Activated CD4-positive, alpha-beta T cell treated with anti-CD3 and anti-CD28 coated beads, Interleukin-2, amount 10 ng/mL, durations not matched to agents 7 days and 5 days (primary cell): Measurements from ENCODE around the gene RANBP17. TPM values are rescaled to one million over a fixed set of nuclear protein-coding genes. Genes with fewer than 3 reads are reported as not detected.
"Not testable (repeated sequence)": the region's sequence is repeated elsewhere in the genome, so short reads cannot be mapped to it uniquely, and the experiment has no call there.

Experiments used
- CTCF ChIA-PET: fragments of 350-600 bp; sonication (Branson Sonifier 250); formaldehyde crosslinking; loops from one replicate; lab custom pipeline; 2021; ENCODE audit warnings: antibody characterized with exemption; lab: Charles Lee
- POLR2A ChIA-PET: fragments of 350-600 bp; sonication (Branson Sonifier 250); formaldehyde crosslinking; loops from one replicate; lab custom pipeline; 2021; ENCODE audit warnings: antibody characterized with exemption; lab: Charles Lee
- DNase-seq: peaks from one replicate; pipeline ENCODE4 v3.0.0-alpha.2; 2020
- H3K27ac Mint-ChIP-seq: one replicate; pipeline ENCODE4 v1.8.0; 2021; ENCODE audit warnings: mild to moderate bottlenecking, moderate library complexity, mixed read lengths
- H3K27me3 Mint-ChIP-seq: one replicate; pipeline ENCODE4 v1.8.0; 2021; ENCODE audit warnings: mixed read lengths
- H3K36me3 Mint-ChIP-seq: one replicate; pipeline ENCODE4 v1.8.0; 2021; ENCODE audit warnings: low read depth, mixed read lengths
- H3K4me1 Mint-ChIP-seq: one replicate; pipeline ENCODE4 v1.8.0; 2021; ENCODE audit warnings: mixed read lengths
- H3K4me3 Mint-ChIP-seq: one replicate; pipeline ENCODE4 v1.8.0; 2021; ENCODE audit warnings: mild to moderate bottlenecking, moderate library complexity, mixed read lengths
- H3K9me3 Mint-ChIP-seq: one replicate; pipeline ENCODE4 v1.8.0; 2021; ENCODE audit warnings: mixed read lengths
- total RNA-seq, 2 experiments: library from RNA; stranded (reverse); gene quantifications; one replicate each; pipeline ENCODE4 v1.2.3, GENCODE V29; 2021

The RANBP17 gene
- total RNA-seq, 2 experiments from 2014 or later: not detected

- H3K27ac Mint-ChIP-seq: no peak overlapping the region
- CTCF ChIA-PET: interaction anchor here (1.2 kb wide), 1 partner anchor 16 kb away, joined by 3 read pairs; no protein-coding TSS in a partner anchor
Measured at GRCh38 chr5:170882345-170882744, 20.5 kb downstream of the RANBP17 start.

DNA sequence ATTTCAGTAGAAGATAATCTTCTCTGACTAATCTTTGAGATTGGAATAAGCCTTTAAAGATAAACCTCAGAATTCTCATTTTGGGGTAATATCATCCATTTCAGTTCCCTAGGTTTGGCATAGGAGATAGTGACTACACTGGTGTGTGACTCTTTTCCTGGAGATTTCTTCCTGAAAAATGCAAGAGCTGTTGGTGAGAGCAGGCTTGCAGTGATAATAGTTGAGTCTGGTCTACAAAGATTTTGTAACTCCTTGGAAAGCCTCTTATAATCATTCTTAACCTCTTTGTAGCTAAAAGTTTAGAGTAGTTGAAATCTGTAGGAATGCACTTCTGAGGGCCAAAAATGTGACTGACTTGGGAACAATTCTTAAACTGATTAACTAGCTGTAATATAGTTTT lies 23.4 kb downstream of the RANBP17 start:
- Mint-ChIP-seq H3K4me1 (no peaks in the 10 kb centered on the region), H3K36me3 (no peaks in the 10 kb centered on the region), H3K4me3 (no peak overlapping the region), H3K27me3 (peaks cover 2% of the 10 kb centered on the region), H3K9me3 (no peaks in the 10 kb centered on the region), H3K27ac (no peak overlapping the region)
- CTCF ChIA-PET: no interaction called here
- POLR2A ChIA-PET: no interaction called here
- no peak for DNase-seq

More at GRCh38 chr5:170882345-170882744, 20.5 kb downstream of the RANBP17 start:
- H3K27me3 Mint-ChIP-seq: no peaks in the 10 kb centered on the region
- H3K36me3 Mint-ChIP-seq: no peaks in the 10 kb centered on the region
- POLR2A ChIA-PET: no interaction called here
- no peaks in the 10 kb centered on the region for H3K4me1 Mint-ChIP-seq
- H3K4me3 Mint-ChIP-seq: no peak overlapping the region
- no peaks in the 10 kb centered on the region for H3K9me3 Mint-ChIP-seq
- DNase-seq: no peak

GRCh38 chr5:170885809-170886208 lies 24.0 kb downstream of the RANBP17 start:
- no peaks in the 10 kb centered on the region for H3K4me1 Mint-ChIP-seq
- no peak overlapping the region for H3K4me3 Mint-ChIP-seq
- ChIA-PET POLR2A (no interaction called here), CTCF (no interaction called here)
- no peaks in the 10 kb centered on the region for H3K36me3 Mint-ChIP-seq
- H3K27me3 Mint-ChIP-seq: peaks cover 2% of the 10 kb centered on the region
- DNase-seq: no peak
- H3K9me3 Mint-ChIP-seq: no peaks in the 10 kb centered on the region
- H3K27ac Mint-ChIP-seq: no peak overlapping the region

DNA sequence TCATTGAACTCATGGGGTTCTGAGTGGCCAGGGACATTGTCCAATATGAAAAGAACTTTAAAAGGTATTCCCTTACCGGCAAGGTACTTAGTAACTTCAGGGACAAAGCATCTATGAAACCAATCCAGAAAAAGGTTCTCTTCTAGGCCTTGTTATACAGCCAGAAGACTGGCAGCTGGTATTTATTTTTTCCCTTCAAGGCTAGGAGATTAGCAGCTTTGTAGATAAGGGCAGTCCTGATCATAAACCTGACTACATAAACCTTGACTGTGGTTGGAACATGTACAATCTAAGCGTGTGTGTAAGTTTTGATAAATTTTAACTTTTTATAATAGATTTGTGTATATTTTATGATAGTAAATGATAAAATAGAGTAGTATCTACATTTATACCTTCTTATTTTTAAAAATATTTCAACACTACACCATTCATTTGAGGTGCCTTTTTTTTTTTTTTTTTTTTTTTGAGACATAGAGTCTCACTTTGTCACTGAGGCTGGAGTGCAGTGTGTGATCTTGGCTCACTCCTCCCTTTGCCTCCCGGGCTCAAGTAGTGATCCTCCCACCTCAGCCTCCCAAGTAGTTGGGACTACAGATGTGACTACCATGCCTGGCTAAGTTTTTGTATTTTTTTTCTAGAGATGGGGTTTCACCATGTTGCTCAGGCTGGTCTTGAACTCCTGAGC lies 24.5 kb downstream of the RANBP17 start:
- H3K27ac Mint-ChIP-seq: no peak overlapping the region
- H3K27me3 Mint-ChIP-seq: peaks cover 2% of the 10 kb centered on the region
- CTCF ChIA-PET: no interaction called here
- H3K9me3 Mint-ChIP-seq: no peaks in the 10 kb centered on the region
- H3K36me3 Mint-ChIP-seq: no peaks in the 10 kb centered on the region
- POLR2A ChIA-PET: no interaction called here
- H3K4me1 Mint-ChIP-seq: no peaks in the 10 kb centered on the region
- DNase-seq: no peak
- no peak overlapping the region for H3K4me3 Mint-ChIP-seq

DNA sequence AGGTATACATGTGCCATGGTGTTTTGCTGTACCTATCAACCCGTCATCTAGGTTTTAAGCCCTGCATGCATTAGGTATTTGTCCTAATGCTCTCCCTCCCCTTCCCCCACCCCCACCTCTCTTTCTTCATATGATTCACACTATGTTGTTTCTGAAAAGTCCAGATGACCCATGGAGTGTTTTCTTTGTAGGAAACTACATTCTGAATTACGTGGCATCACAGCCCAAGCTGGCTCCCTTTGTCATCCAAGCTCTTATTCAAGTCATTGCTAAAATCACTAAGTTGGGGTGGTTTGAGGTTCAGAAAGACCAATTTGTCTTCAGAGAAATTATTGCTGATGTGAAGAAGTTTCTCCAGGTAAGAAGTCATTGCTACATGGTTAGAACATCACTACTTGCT lies 30.4 kb downstream of the RANBP17 start:
- no peaks in the 10 kb centered on the region for H3K36me3 Mint-ChIP-seq
- no peak for DNase-seq
- peaks cover 2% of the 10 kb centered on the region for H3K27me3 Mint-ChIP-seq
- no peak overlapping the region for H3K27ac Mint-ChIP-seq
- no peaks in the 10 kb centered on the region for H3K9me3 Mint-ChIP-seq
- CTCF ChIA-PET: no interaction called here
- H3K4me1 Mint-ChIP-seq: no peaks in the 10 kb centered on the region
- no peak overlapping the region for H3K4me3 Mint-ChIP-seq
- POLR2A ChIA-PET: no interaction called here

DNA sequence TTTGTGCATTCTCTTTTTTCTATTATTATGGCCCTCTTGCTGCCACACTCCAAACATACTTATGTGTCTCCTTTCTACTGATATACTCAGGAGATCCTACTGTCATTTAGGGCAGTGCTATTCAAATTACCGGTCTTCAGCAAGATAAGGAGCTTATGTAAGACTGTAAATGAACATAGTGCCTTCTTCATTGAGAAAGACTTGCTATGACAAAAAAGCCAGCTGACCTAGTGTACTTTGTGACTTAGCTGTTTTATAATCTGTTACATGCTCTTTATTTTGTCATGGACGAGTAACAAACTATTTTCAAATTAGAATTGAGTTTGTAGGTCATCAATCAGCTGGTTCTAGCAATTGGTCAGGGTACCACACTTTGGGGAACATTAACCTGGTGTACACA lies 32.8 kb downstream of the RANBP17 start:
- Mint-ChIP-seq H3K27me3 (peaks cover under 1% of the 10 kb centered on the region), H3K9me3 (no peaks in the 10 kb centered on the region), H3K36me3 (no peaks in the 10 kb centered on the region), H3K4me3 (no peak overlapping the region), H3K4me1 (no peaks in the 10 kb centered on the region), H3K27ac (no peak overlapping the region)
- no peak for DNase-seq
- ChIA-PET CTCF (no interaction called here), POLR2A (no interaction called here)

DNA sequence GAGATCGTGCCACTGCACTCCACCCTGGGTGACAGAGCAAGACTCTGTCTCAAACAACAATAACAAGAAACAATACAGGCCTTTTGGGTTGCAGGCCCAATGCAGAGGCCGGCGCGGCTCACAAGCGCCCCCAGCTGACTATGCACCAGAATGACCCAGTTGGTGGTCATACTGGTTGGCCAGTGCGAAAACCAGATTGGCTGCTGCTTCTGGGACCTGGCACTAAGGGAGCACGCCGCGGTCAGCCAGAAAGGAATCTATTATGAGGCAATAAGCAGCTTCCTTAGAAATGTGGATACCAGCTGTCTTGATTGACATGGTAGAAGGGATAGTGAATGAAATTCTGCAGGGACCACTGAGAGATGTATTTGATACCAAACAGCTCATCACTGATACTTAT lies 35.0 kb downstream of the RANBP17 start:
- H3K36me3 Mint-ChIP-seq: no peaks in the 10 kb centered on the region
- no peaks in the 10 kb centered on the region for H3K27me3 Mint-ChIP-seq
- POLR2A ChIA-PET: no interaction called here
- no peaks in the 10 kb centered on the region for H3K4me1 Mint-ChIP-seq
- CTCF ChIA-PET: no interaction called here
- no peak overlapping the region for H3K4me3 Mint-ChIP-seq
- H3K27ac Mint-ChIP-seq: no peak overlapping the region
- no peak for DNase-seq
- no peaks in the 10 kb centered on the region for H3K9me3 Mint-ChIP-seq

- Mint-ChIP-seq H3K36me3 (no peaks in the 10 kb centered on the region), H3K27me3 (no peaks in the 10 kb centered on the region), H3K4me3 (no peak overlapping the region), H3K4me1 (no peaks in the 10 kb centered on the region), H3K27ac (no peak overlapping the region), H3K9me3 (no peaks in the 10 kb centered on the region)
- ChIA-PET CTCF (no interaction called here), POLR2A (no interaction called here)
- no peak for DNase-seq
Measured at GRCh38 chr5:170903075-170903474, 41.3 kb downstream of the RANBP17 start.

GRCh38 chr5:170907758-170908157 lies 45.9 kb downstream of the RANBP17 start:
- H3K36me3 Mint-ChIP-seq: no peaks in the 10 kb centered on the region
- no peak for DNase-seq
- CTCF ChIA-PET: no interaction called here
- POLR2A ChIA-PET: no interaction called here
- H3K4me3 Mint-ChIP-seq: no peak overlapping the region
- no peaks in the 10 kb centered on the region for H3K27me3 Mint-ChIP-seq
- no peaks in the 10 kb centered on the region for H3K9me3 Mint-ChIP-seq
- H3K4me1 Mint-ChIP-seq: no peaks in the 10 kb centered on the region
- no peak overlapping the region for H3K27ac Mint-ChIP-seq

GRCh38 chr5:170913573-170913972 lies 51.8 kb downstream of the RANBP17 start:
- Mint-ChIP-seq H3K36me3 (no peaks in the 10 kb centered on the region), H3K4me1 (no peaks in the 10 kb centered on the region), H3K9me3 (no peaks in the 10 kb centered on the region), H3K27me3 (no peaks in the 10 kb centered on the region), H3K4me3 (no peak overlapping the region), H3K27ac (no peak overlapping the region)
- DNase-seq: no peak
- POLR2A ChIA-PET: no interaction called here
- CTCF ChIA-PET: no interaction called here

- Mint-ChIP-seq H3K27me3 (no peaks in the 10 kb centered on the region), H3K4me3 (no peak overlapping the region), H3K9me3 (no peaks in the 10 kb centered on the region), H3K27ac (no peak overlapping the region), H3K4me1 (no peaks in the 10 kb centered on the region), H3K36me3 (no peaks in the 10 kb centered on the region)
- no peak for DNase-seq
- ChIA-PET CTCF (no interaction called here), POLR2A (no interaction called here)
Measured at GRCh38 chr5:170917113-170917512, 55.3 kb downstream of the RANBP17 start.

DNA sequence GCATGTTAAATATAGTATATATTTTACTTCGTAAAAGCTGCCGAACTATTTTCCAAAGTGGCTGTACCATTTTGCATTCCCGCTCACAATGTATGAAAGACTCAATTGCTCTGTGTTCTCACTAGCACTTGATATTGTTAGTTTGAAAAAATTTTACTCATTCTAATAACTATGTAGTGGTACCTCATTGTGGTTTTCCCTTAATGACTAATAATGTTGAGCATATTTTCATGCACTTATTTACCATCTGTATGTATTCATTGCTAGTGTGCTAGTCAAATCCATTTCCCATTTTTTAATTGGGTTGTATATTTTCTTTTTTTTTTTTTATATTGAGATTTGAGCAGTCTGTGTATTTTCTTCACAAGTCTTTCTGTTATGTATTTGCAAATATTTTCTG lies 58.4 kb downstream of the RANBP17 start:
- Mint-ChIP-seq H3K27me3 (no peaks in the 10 kb centered on the region), H3K36me3 (no peaks in the 10 kb centered on the region), H3K4me1 (no peaks in the 10 kb centered on the region), H3K27ac (no peak overlapping the region), H3K4me3 (no peak overlapping the region), H3K9me3 (no peaks in the 10 kb centered on the region)
- ChIA-PET POLR2A (no interaction called here), CTCF (no interaction called here)
- DNase-seq: no peak

DNA sequence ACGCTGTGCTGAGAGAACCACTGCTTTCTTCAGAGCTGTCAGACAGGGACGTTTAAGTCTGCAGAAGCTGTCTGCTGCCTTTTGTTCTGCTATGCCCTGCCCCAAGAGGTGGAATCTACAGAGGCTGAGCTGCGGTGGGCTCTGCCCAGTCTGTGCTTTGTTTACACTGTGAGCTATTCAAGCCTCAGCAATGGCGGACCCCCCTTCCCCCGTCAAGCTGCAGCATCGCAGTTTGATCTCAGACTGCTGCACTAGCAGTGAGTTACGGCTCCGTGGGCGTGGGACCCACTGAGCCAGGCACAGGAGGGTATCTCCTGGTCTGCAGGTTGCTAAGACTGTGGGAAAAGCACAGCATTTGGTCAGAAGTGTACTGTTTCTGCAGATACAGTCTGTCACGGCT lies 60.5 kb downstream of the RANBP17 start:
- H3K9me3 Mint-ChIP-seq, H3K27ac Mint-ChIP-seq, H3K36me3 Mint-ChIP-seq, H3K4me3 Mint-ChIP-seq, POLR2A ChIA-PET, DNase-seq, H3K27me3 Mint-ChIP-seq, H3K4me1 Mint-ChIP-seq, CTCF ChIA-PET: not testable (repeated sequence)

GRCh38 chr5:170923910-170924620 lies 62.2 kb downstream of the RANBP17 start:
- H3K36me3 Mint-ChIP-seq: no peaks in the 10 kb centered on the region
- CTCF ChIA-PET: no interaction called here
- no peak overlapping the region for H3K4me3 Mint-ChIP-seq
- POLR2A ChIA-PET: no interaction called here
- H3K27ac Mint-ChIP-seq: no peak overlapping the region
- H3K27me3 Mint-ChIP-seq: no peaks in the 10 kb centered on the region
- H3K4me1 Mint-ChIP-seq: no peaks in the 10 kb centered on the region
- H3K9me3 Mint-ChIP-seq: no peaks in the 10 kb centered on the region
- no peak for DNase-seq
